GM18951 (cell line): ENCODE results near the gene GMPR.
"Not testable (repeated sequence)": the region's sequence is repeated elsewhere in the genome, so short reads cannot be mapped to it uniquely, and the experiment has no call there.

Experiments used
- POLR2A ChIP-seq: IDR thresholded peaks from 4 replicates; pipeline ENCODE4 v1.6.1; 2011; ENCODE audit warnings: mild to moderate bottlenecking; ENCODE audit not compliant: insufficient read length, insufficient read depth; ENCODE audit errors: extremely low read depth
- in situ Hi-C: fragments of 300-500 bp; cut with MboI; formaldehyde crosslinking; loops from one replicate; pipeline ENCODE4 v1.12.0; 2022; ENCODE audit warnings: low sequenced_read_pairs, mixed read lengths, inconsistent platforms; ENCODE audit not compliant: unreplicated experiment

Gene GMPR

DNA sequence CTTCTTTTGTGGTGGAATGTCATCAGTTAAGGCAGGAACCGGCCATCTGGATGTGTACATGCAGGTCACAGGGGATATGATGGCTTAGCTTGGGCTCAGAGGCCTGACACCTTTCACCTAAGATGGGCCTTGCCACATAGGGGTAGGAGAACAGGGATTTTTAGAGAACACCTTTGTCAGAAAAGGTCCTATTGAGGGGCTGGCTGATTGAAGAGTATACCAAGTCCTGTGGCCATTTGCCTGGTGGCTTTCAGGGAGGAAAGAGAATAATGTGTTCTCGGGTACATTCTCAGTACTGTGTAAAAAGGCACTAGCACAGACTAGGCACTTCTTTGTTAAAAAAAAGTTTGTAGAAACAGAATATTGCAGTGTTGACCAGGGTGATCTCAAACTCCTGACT lies 26.4 kb downstream of the GMPR start:
- in situ Hi-C loops: no loop called here
- no peak for TF ChIP-seq POLR2A

- TF ChIP-seq POLR2A: no peak
- in situ Hi-C loops: no loop called here
These were observed 27.3 kb downstream of the GMPR start for GRCh38 chr6:16265351-16266341.

DNA sequence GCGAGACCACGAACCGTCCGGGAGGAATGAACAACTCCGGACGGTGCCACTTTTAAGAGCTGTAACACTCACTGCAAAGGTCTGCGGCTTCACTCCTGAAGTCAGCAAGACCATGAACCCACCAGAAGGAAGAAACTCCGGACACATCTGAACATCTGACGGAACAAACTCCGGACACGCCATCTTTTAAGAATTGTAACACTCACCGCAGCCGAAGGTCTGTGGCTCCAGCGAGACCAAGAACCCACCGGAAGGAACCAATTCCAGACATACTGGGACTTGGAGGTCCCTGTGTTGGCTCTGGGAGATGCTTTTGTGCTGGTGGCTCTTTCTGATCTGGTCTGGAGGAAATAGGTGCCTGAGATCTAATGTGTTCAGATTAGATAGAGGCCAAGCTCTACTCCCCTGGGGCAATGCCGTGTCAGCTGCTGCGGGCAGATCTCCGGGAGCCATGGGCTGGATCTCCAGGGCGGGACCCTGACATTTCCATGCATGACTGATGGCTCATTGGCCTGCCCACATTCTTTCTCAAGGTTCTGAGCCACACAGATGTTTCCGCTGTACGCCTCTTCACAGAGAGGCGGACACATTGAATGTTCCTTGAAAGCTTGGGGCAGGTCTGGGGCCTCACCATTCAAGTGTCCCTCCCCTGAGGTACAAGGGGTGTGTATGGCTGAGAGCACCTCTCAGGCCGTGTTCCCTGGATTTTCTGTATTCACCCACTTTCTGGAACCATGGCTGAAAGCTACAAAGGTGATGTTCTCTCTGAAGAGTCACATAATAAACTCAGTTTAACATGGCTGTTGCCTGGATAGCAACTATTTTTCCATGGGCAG lies 29.3 kb downstream of the GMPR start:
- TF ChIP-seq POLR2A: no peak
- in situ Hi-C loops: no loop called here

DNA sequence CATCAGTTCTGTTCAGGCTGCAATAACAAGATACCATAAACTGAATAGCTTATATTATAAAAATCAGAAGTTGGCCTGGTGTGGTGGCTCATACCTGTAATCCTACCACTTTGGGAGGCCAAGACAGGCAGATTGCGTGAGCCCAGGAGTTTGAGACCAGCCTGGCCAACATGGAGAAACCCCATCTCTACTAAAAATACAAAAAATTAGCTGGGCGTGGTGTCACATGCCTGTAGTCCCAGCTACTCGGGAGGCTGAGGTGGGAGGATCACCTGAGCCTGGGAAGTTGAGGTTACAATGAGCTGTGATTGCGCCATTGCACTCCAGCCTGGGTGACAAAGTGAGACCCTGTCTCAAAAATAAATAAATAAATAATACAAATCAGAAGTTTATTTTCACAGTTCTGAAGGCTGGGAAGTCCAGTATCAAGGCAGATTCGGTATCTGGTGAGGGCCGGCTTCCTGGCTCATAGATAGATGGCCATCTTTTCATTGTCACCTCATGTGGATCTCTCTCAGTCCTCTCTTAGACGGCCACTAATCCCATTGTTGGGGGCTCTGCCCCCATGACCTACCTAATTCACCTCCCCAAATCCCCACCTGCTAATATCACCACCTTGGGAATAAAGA lies 31.2 kb downstream of the GMPR start:
- in situ Hi-C loops: not testable (repeated sequence)

DNA sequence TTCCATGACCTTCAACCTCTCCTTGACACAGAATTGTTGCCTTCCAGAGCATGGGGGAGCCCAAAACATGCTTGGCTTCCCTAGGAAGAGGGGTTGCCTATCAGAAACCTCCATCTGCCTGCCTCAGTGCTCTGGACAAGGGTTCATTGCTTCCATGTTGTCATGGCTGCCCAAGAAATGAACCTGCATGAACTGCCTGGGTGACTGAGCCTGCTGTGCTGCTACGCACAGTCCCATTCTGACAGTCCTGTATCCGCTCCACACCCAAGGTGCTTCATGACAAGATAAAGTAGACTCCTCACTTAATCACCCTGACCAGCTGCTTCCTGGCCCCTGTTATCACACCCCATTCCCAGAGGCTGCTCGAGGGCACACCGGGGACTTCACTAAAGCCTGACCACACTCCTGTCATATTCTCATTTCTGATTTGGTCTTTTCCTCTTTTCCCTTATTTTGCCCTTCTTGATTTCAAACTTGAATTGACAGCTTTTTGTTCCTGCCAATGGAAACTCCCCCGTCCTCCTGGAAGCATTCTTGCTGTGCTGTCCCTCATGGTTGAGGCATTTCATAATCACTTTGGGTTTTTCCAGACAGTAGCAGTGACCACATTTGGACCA lies 31.9 kb downstream of the GMPR start:
- in situ Hi-C loops: no loop called here
- no peak for TF ChIP-seq POLR2A

DNA sequence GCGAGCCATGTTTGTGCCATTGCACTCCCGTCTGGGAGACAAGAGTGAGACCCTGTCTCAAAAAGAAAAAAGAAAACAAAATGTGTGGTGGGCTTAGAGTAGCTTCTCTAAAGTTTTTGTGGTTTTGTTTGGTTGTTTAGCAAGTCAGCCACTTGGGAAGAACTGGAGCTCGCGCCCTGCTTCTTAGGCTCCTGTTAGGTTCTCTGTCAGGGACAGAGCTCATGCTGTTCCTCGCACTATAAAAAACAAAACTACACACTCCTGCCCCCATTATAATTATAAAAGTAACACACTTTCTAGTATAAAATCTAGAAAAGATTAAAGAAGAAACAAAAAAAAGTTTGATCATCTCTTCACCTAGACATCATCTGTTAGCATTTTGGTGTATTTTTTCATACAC lies 33.0 kb downstream of the GMPR start:
- TF ChIP-seq POLR2A: no peak
- in situ Hi-C loops: no loop called here

DNA sequence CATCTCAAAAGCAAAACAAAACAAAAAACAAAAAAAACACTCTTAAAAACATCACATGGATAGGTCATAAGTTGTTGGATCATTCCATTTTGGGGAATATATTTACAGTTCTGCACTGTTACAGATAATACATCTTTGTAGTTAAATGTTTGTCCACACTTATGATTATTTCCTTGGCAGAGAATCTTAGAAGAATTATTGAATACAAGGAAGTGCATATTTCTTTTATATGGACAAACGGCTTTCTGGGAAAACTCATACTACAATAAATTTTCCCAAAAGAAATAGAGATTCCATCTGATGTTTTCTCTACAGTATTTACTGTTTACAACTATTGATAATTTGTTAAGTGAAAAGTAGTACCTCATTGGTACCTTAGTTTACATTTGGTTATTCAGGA lies 33.8 kb downstream of the GMPR start:
- no peak for TF ChIP-seq POLR2A
- in situ Hi-C loops: no loop called here

GRCh38 chr6:16273256-16273655 lies 34.9 kb downstream of the GMPR start:
- in situ Hi-C loops: no loop called here
- no peak for TF ChIP-seq POLR2A

GRCh38 chr6:16274483-16274882 lies 36.1 kb downstream of the GMPR start:
- in situ Hi-C loops: no loop called here
- TF ChIP-seq POLR2A: no peak

DNA sequence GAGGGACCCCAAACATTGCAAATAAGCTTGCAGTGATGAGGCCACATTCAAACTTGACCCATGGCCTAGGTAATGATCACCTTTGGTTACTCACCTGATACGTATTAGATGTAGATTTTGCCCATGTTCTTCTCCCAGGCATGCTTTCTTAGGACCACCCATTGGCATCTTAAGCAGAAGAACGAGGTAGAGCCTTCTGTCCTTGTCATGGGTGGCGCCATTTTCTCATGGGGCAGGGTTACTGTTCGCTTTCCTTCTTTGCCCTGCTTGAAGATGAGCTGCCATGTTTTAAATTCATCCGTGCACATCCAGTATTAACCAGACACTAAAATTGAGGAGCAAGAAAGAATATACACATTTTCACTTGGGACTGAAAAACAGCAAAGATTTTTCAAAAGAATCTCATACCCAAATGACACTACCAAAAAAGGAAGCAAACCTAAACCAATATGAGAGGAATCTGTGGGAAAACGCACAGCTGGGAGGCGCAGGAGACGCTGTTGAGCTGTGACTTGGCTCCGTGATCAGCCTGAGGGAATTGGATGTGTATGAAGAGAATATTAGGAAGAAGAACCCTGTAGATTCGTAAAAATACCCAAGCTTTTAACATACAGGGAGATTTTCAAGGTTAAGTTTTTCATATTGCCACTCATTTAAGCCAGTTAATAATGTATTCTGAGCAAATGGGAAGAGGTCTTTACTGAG lies 36.6 kb downstream of the GMPR start:
- no peak for TF ChIP-seq POLR2A
- in situ Hi-C loops: no loop called here

- no peak for TF ChIP-seq POLR2A
- in situ Hi-C loops: no loop called here
These were observed 39.0 kb downstream of the GMPR start for GRCh38 chr6:16277101-16277981.

DNA sequence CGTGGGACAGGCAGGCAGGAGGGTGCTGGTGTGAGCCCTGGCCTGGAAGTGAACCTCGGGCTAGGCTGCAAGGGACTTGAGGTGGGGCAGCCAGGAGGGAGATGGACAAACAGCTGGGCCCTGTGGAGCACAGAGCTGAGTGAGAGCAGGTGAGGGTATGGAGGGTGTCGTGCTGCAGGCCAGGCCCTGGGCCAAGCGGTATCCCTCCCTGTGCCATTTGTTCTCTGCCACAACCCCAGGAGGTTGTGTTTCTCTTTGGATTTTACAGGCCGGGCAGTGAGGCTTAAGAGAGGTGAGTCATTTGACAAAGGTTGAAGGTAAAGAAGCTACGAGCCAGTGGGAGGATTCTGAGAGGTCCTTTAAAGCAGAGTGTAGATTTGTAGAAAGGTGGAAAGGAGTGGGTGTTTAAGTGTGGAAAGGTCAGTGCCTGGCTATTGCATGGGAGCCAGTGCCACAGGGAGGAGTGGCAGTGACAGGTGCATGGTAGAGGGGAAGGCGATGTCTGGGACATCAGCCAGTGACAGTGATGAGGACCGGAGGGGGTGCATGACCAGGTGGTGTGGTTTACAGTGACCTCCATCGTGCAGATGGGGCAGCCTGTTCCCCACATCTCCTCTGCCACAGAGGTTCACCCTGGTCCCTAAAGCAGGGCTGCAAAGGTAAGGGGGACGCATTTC lies 39.8 kb downstream of the GMPR start:
- no peak for TF ChIP-seq POLR2A
- in situ Hi-C loops: no loop called here
